Measurements from ENCODE around the gene KRT79.
"Not testable (repeated sequence)": the region's sequence is repeated elsewhere in the genome, so short reads cannot be mapped to it uniquely, and the experiment has no call there.

The KRT79 gene

GRCh38 chr12:52833922-52834726, at the start of gene KRT79:
Gene KRT79 (minus strand): TSS chr12:52834311. CDS start chr12:52834260, 51 bp downstream.
- DNase-seq (ENCODE audit: low spot score): no peak

- not testable (repeated sequence) for DNase-seq (ENCODE audit: low spot score)
These were observed 46.4 kb upstream of the KRT79 start for GRCh38 chr12:52880499-52880898.

GRCh38 chr12:52879394-52880351, 45.6 kb upstream of the KRT79 start:
- DNase-seq (ENCODE audit: low spot score): peak; percentile 86

- DNase-seq (ENCODE audit: low spot score): no peak
These were observed 44.6 kb upstream of the KRT79 start for GRCh38 chr12:52878507-52879393.

GRCh38 chr12:52877242-52877641, 43.1 kb upstream of the KRT79 start:
- DNase-seq (ENCODE audit: low spot score): no peak

GRCh38 chr12:52876372-52876771, 42.3 kb upstream of the KRT79 start:
- DNase-seq (ENCODE audit: low spot score): peak; percentile 43

- DNase-seq (ENCODE audit: low spot score): no peak
These were observed 40.7 kb upstream of the KRT79 start for GRCh38 chr12:52874573-52875435.

GRCh38 chr12:52873832-52874572, 39.9 kb upstream of the KRT79 start:
- peak; percentile 92 for DNase-seq (ENCODE audit: low spot score)

- no peak for DNase-seq (ENCODE audit: low spot score)
These were observed 39.4 kb upstream of the KRT79 start for GRCh38 chr12:52873513-52873831.

GRCh38 chr12:52872644-52873389, 38.7 kb upstream of the KRT79 start:
- no peak for DNase-seq (ENCODE audit: low spot score)

GRCh38 chr12:52871291-52872039, 37.4 kb upstream of the KRT79 start:
- DNase-seq (ENCODE audit: low spot score): peak; percentile 71

- peak; percentile 88 for DNase-seq (ENCODE audit: low spot score)
These were observed 36.5 kb upstream of the KRT79 start for GRCh38 chr12:52870361-52871290.

- DNase-seq (ENCODE audit: low spot score): no peak
These were observed 33.5 kb upstream of the KRT79 start for GRCh38 chr12:52867642-52868041.

- no peak for DNase-seq (ENCODE audit: low spot score)
These were observed 33.0 kb upstream of the KRT79 start for GRCh38 chr12:52867152-52867551.

GRCh38 chr12:52865090-52865944, 31.2 kb upstream of the KRT79 start:
- peak; percentile 60 for DNase-seq (ENCODE audit: low spot score)

GRCh38 chr12:52862023-52862422, 27.9 kb upstream of the KRT79 start:
- DNase-seq (ENCODE audit: low spot score): no peak

GRCh38 chr12:52861511-52861910, 27.4 kb upstream of the KRT79 start:
- no peak for DNase-seq (ENCODE audit: low spot score)
